ENCODE data around the gene DUS1L. TPM values are rescaled to one million over a fixed set of nuclear protein-coding genes. Genes with fewer than 3 reads are reported as not detected.

DUS1L gene
- total RNA-seq, 1 donor, result 98.0 TPM

DNA sequence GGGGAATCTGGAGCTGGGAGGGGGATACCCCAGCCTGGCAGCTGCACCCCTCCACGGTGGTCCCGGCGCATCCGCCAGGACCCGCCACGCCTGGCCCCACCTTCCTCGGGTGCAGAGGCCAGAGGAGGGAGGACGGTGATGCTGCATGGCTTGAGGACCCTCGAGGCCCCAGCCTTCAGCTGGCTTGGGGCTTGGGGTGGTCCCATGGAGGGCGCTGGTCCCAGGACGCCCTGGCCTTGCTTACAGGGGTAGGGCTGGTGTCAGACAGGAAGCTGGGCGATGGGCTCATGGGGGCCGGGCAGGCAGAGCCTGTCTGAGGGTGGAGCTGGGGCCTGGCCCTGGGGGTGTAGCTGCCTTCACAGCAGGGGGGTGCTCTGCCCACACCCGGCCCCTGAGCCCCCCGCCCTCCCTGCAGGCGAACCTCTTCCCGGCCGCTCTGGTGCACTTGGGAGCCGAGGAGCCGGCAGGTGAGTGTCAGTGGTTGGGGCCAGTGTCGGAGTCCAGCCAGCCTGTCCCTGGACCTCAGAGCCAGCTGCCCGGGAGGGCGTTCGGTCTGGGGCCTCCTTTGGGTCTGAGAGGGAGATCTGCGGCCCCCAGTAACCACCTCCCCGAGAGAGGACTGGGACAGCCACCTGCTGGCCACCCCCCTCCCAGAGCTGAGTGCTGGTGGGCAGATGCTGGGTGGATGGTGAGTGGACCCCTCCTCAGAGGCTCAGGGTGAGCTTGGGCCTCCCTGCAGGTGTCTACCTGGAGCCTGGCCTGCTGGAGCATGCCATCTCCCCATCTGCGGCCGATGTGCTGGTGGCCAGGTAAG, 49.3 kb downstream of the DUS1L start:
- no peak for DNase-seq (ENCODE audit: low read depth in 2 of 3, low spot score in 2 of 3)

DNA sequence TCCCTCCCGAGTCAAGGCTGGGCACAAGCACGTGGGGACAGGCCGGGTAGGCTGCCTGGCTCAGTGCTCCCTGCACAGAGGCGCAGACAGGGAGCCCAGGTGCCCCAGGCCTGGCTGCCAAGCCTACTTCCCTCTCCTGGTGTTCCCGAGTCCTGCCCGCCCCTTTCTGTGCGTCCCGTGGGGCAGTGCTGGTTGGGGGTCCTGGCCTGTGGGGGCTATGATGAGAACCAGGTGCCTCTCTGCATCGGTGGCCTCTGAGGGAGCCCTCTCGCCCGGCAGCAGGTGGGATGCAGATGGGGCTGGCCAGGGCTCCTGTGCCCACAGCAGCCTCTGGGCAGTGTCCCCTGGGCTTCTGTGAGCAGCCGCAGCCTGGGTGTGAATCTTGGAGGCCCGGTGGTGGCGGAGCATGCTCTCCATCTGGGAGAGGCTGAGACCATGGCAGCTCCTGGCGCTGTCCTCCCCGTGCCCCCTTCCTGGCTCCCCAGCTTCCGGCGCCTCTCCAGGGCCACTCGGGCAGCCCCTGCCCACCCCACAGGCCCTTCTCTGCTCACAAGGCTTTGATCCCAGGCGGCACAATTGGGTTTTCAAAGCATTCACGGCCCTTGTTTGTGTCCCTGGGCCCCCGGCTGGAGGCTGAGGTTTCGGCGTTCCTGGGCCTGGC, 50.2 kb downstream of the DUS1L start:
- no peak for DNase-seq (ENCODE audit: low read depth in 2 of 3, low spot score in 2 of 3)

DNA sequence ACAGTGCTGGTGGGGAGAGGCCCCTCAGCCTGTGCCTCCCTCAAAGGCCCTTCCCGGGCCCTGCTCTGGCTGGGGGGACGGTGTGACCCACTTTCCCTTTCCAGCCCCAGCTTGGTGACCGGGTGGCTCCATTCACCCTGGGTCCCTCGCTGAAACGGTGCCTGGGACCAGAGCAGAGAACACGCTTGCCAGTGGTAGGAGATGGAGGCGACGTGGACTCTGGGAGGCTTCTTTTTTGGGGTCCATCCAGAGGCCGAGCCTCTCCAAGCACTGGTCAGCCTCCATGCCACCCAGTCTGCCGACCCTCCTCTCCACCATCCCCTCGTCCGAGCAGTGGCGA, 50.7 kb downstream of the DUS1L start:
- DNase-seq (ENCODE audit: low read depth in 2 of 3, low spot score in 2 of 3), result no peak

DNA sequence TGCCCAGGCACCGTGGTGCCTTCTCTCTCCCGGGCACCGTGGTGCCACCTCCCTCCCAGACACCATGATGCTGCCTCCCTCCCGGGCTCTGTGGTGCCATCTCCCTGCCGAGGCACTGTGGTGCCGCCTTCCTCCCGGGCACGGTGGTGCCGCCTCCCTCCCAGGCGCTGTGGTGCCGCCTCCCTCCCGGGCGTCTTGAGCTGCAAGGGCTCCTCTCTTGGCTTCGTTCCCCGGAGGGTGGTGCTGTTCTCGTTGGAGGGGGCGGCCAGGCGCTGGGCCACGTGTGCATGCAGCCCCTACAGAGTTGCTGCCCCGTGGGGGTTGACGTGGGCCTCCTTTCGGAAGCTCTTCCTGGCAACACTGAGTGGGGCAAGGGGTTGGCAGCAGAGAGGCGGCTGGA, 51.2 kb downstream of the DUS1L start:
- DNase-seq (ENCODE audit: low read depth in 2 of 3, low spot score in 2 of 3), result no peak

DNA sequence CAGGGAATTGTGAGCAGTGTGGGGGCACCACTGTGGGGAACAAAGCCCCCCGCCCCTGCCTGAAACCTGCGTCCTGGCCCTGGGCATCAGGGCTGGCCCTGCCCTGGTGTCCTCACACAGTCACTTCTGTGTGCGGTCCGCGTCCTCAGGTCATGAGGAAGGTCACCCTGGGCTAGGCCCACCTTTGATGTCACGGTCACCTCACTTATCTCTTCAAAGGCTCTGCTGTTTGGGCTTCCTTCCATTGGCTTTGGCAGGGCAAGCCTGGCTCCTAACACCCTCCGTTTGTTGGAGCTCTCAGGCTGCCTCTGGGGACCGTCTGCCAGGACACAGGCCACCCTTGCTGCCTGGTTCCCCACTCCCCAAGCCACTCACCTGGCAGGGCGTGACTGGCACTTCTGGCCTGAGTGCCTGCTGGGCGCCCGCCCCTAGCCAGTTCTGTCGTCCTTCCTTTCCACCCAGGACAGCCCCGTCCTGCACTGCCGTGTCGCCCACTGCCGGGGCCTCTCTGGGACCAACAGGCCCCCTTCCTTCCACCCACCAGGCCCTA, 51.8 kb downstream of the DUS1L start:
- no peak for DNase-seq (ENCODE audit: low read depth in 2 of 3, low spot score in 2 of 3)

DNA sequence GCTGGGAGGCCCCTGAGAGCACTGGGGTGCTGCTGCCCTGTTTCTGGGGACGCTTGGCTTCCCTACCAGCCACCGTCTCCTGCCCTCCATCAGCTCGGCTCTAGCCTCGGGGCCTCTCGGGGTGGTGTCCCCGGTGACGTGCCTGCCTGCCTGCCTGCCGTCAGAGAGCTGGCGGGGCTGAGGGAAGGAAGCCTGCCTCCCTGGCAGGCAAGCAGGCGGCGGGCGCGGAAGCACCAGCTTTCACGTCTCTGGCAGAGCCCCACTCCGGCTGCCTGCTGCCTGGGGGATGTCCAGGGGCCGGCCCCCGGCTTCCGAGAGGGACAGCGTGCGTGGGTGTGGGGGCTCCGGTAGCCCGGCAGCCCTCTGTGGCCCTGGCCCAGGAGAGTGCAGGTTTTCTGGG, 52.3 kb downstream of the DUS1L start:
- DNase-seq (ENCODE audit: low read depth in 2 of 3, low spot score in 2 of 3), result peak in 2 of 3 donors; percentile 68 to 73

DNA sequence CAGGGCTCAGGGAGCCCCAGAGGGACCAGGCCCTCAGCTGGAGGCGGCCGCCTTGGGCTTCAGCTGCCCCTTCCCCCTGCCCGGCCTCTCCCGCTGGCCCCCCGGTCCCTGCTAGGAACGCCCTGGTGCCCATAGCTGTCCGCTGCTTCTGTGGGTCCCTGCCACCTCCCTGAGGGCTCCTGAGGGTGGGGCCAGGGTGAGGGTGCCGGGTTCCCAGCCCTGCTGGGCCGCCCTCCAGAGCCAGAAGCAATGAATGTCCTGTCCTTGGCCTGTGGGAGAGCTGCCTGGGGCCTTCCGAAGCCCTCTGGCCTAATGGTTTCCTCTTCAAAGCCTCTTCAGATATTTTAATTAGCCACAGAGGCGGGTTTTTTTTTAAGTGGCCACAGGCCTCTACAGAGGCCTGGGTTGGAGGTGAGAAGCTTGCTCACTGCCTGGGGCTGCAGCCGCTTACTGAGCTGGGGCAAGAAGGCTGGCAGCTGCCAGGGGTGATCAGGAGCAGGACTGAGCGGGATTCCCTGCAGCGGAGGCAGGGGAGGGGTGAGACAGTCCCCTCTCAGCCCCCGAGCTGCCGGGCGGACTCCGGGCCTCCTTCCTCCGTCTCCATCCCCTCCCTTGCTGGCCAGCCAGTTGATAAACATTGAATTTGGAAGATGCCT, 52.8 kb downstream of the DUS1L start:
- DNase-seq (ENCODE audit: low read depth in 2 of 3, low spot score in 2 of 3), result peak in 1 of 3 donors; percentile 19

DNA sequence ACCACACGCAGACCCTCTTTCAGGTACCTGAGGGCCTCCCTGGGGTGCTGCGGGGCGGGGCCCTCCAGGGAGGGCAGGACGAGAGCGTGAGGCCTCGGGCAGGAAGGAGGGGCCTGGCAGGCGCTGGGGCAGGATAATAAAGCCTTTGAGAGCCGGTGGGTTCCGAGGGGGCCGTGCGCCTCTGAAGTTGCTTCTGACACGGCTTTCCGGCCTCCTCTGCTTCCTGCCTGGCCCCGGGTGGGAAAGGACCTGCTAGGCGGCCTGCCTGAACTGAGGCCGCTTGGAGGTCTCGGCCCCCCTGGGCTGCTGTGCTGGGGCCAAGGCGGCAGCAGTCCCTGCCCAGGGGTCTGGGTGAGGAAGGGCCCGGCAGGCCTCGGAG, 53.4 kb downstream of the DUS1L start:
- peak in 1 of 3 donors; percentile 21 for DNase-seq (ENCODE audit: low read depth in 2 of 3, low spot score in 2 of 3)

DNA sequence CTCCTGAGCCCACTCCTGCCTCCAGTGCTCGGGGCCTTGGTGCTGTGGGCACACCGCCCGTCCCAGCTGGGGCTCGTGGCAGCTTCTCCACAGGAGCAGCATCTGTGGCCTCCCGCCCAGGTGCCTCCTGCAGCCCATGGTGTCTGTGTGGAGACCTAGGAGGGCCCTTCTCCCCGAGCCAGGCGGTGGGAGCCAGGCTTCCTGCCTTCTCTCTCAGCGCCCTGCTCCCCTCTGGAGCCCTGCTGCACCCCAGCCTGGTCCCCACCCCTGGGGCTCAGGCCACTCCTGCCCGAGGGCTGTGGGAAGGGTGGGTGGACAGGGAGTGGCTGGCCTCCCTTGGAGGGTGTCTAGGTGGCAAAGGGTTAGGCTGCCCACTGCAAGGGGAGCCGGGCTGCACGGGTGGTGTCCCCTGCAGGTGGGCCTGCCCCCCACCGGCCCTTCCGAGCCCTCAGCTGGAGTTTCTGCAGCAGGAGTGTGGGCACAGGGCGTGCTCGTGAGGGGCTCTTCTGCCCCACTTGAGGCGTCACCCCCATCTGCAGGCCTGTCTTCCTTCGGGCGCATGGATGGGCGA, 53.9 kb downstream of the DUS1L start:
- no peak for DNase-seq (ENCODE audit: low read depth in 2 of 3, low spot score in 2 of 3)

DNA sequence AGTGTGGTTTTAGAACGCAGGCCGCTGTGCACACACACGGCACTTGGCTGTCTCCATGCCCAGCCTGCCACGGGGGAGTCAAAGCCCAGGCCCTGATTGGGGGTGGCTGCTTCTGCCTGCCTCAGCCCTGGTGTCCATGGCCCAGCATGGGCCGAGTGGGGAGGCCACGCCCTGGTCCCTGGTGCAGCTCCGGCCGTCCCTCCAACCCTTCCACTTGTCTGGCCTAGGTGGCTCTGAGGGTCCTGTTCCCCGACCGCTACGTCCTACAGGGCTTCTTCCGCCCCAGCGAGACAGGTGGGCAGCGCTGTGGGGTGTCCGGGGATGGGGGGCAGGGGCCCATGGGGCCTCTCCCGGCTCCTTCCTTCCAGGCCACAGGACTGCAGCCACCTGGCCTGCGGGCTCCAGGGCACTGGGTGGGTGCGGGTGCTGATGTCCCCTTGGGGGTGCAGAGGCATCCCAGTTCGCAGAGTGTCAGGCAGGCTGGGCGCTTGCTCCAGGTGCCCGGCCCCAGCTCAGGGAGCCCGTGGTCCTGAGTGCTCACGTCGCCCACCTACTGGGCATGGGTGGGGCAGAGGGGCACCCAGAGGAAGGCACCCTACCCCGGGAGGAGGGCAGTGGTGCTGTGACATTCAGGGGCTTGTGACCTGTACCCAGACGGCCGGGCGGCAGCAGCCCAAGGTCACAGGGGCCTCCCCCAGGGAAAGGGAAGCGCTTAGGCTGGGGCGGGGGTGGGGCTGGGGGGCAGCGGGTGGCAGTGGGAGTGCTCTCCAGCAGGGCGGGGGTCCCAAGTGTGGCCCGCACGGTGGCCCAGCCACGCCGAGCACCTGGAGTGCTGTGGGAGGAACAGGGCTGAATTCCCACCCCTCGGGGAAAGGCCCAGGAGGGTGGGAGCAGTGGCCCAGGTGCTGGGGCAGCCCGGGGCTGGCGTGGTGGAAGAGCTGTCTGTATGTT, 54.8 kb downstream of the DUS1L start:
- DNase-seq (ENCODE audit: low read depth in 2 of 3, low spot score in 2 of 3), result no peak

DNA sequence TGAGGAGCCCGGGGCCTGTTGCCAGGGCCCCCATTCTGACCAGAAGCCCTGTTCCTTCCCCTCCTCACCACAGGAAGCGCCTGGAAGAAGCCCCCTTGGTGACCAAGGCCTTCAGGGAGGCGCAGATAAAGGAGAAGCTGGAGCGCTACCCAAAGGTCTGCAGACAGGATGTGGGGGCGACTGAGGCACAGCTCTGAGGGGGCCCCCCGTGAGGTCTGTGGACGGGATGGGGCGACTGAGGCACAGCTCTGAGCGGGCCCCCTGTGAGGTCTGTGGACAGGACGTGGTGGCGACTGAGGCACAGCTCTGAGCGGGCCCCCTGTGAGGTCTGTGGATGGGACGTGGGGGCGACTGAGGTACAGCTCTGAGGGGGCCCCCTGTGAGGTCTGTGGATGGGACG, 56.2 kb downstream of the DUS1L start:
- peak in 1 of 3 donors; percentile 23 for DNase-seq (ENCODE audit: low read depth in 2 of 3, low spot score in 2 of 3)

DNA sequence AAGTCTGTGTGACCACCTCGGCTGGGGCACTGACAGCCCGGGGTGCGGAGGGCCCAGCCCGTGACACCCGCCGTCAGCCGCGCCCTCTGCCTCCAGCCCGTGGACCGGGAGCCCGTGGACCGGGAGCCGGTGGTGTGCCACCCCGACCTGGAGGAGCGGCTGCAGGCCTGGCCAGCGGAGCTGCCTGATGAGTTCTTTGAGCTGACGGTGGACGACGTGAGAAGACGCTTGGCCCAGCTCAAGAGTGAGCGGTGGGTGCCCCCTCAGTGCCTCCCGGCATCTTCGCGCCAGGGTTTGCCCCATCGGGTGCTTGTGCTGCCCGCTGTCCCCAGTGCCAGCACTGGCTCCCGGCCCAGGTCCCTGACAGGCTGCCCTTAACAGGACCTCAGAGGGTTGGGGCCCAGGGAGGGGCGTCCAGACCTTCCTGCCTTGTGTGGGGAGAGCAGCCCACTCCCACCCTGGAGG, 56.6 kb downstream of the DUS1L start:
- no peak for DNase-seq (ENCODE audit: low read depth in 2 of 3, low spot score in 2 of 3)

DNA sequence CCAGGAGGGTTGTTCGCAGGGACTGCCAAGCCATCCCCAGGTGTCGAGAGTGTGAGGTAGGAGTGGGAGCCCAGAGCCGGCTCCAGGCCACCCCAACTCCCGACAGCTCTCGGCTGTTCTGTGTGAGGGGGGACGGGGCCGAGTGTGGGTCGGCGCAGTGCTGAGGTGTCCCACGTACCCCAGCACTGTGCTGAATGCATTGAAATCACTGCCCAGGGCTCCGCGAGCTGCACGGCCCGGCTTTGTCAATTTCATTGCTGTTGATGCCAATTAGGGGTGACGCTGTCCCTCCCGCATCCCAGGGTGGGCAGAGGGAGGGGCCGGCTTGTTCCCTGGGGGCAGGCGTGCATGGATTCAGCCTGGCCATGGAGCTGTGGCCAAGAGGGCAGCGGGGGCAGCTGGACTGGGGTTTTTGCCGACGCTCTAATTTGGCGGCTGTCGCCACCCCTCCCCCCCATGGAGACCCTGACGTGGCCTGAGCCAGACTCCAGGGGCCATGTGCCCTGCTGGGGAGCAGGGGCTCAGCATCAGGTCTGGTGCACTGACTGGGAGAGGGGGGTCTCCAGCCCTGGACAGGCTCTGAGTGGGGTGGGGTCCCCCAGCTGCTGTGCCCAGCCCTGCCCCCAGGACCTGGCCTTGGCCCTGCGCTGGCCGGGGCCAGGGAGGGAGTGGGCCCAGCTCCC, 57.2 kb downstream of the DUS1L start:
- no peak for DNase-seq (ENCODE audit: low read depth in 2 of 3, low spot score in 2 of 3)

Other genes with a start within 250 kb of the DUS1L start
- gene MCRIP1, start 232.5 kb downstream of the DUS1L start, total RNA-seq, result 65.2 TPM
- gene PPP1R27, start 230.8 kb downstream of the DUS1L start, total RNA-seq, result 1.3 TPM
- gene P4HB, start 205.3 kb downstream of the DUS1L start, total RNA-seq, result 277 TPM
- gene ARHGDIA, start 194.5 kb downstream of the DUS1L start, total RNA-seq, result 206 TPM
- gene ALYREF, start 174.2 kb downstream of the DUS1L start, total RNA-seq, result 145 TPM
- gene ANAPC11, start 174.1 kb downstream of the DUS1L start, total RNA-seq, result 131 TPM
- 0.54 TPM for gene NPB, start 163.6 kb downstream of the DUS1L start, total RNA-seq
- gene PCYT2, start 154.4 kb downstream of the DUS1L start, total RNA-seq, result 43.9 TPM
- gene SIRT7, start 147.6 kb downstream of the DUS1L start, total RNA-seq, result 31.2 TPM
- gene MAFG, start 138.1 kb downstream of the DUS1L start, total RNA-seq, result 29.6 TPM
- 26.4 TPM for gene PYCR1, start 128.5 kb downstream of the DUS1L start, total RNA-seq
- not detected for gene MYADML2, start 118.6 kb downstream of the DUS1L start, total RNA-seq
- gene NOTUM, start 104.6 kb downstream of the DUS1L start, total RNA-seq, result 0.27 TPM
- gene ASPSCR1, start 88.2 kb downstream of the DUS1L start, total RNA-seq, result 28.0 TPM
- gene CENPX, start 42.9 kb downstream of the DUS1L start, total RNA-seq, result 32.3 TPM
- 16.4 TPM for gene LRRC45, start 42.5 kb downstream of the DUS1L start, total RNA-seq
- gene RAC3, start 34.1 kb downstream of the DUS1L start, total RNA-seq, result 18.9 TPM
- 57.9 TPM for gene DCXR, start 28.1 kb downstream of the DUS1L start, total RNA-seq
- 37.2 TPM for gene RFNG, start 14.0 kb downstream of the DUS1L start, total RNA-seq
- gene GPS1, start 13.9 kb downstream of the DUS1L start, total RNA-seq, result 138 TPM
- 80.8 TPM for gene FASN, start 32.4 kb upstream of the DUS1L start, total RNA-seq
- 33.9 TPM for gene CCDC57, start 147.0 kb upstream of the DUS1L start, total RNA-seq
- gene SLC16A3, start 163.2 kb upstream of the DUS1L start, total RNA-seq, result 65.4 TPM
- gene CSNK1D, start 207.9 kb upstream of the DUS1L start, total RNA-seq, result 73.5 TPM